ENCODE data around the gene CACHD1. TPM values are rescaled to one million over a fixed set of nuclear protein-coding genes. Genes with fewer than 3 reads are reported as not detected.

The CACHD1 gene
- total RNA-seq, 4 donors from 2014 or later: 2.2 to 3.6 (median 2.9) TPM

- Histone ChIP-seq H3K27ac (peak overlapping the region; percentile 30 to 74 (median 65)), H3K9me3 (no peaks in the 10 kb centered on the region), H3K36me3 (peaks cover 0 to 3% of the 10 kb centered on the region in 2 donors), H3K4me1 (peaks cover 4 to 9% of the 10 kb centered on the region in 2 donors), H3K4me3 (no peak overlapping the region), H3K27me3 (no peaks in the 10 kb centered on the region)
- ATAC-seq: peak; percentile 96 to 98
- in situ Hi-C loops (cut with MboI; ENCODE audit: low sequenced_read_pairs in 4 of 4) (loop anchor here in 1 of 4 donors (10.0 to 25.0 kb wide), 2 partner anchors 144 to 418 kb away; no protein-coding TSS in a partner anchor), intact Hi-C loops (cut with DNase I; ENCODE audit: low total_unique reads) (loop anchor here (5.0 kb wide), 2 partner anchors 63 to 67 kb away; partner anchors contain the start of gene RAVER2)
- no peak for TF ChIP-seq POLR2A (IDR thresholded peaks at IDR 0.05)
- no peak for TF ChIP-seq CTCF (IDR thresholded peaks at IDR 0.05 in 4 of 5, conservative IDR thresholded peaks at IDR 0.05 in 1 of 5)
- peak in 1 of 2 donors; percentile 3 for DNase-seq
Measured at GRCh38 chr1:64680599-64680998, 210.7 kb downstream of the CACHD1 start.

GRCh38 chr1:64681043-64681442, 211.1 kb downstream of the CACHD1 start:
- TF ChIP-seq POLR2A (IDR thresholded peaks at IDR 0.05): no peak
- TF ChIP-seq CTCF (IDR thresholded peaks at IDR 0.05 in 4 of 5, conservative IDR thresholded peaks at IDR 0.05 in 1 of 5): no peak
- ATAC-seq: no peak
- in situ Hi-C loops (cut with MboI; ENCODE audit: low sequenced_read_pairs in 4 of 4): loop anchor here in 1 of 4 donors (10.0 to 25.0 kb wide), 2 partner anchors 144 to 419 kb away; no protein-coding TSS in a partner anchor

GRCh38 chr1:64683419-64683818, 213.5 kb downstream of the CACHD1 start:
- intact Hi-C loops (cut with DNase I; ENCODE audit: low total_unique reads) (loop anchor here (5.0 kb wide), 2 partner anchors 64 to 66 kb away; partner anchors contain the start of gene RAVER2), in situ Hi-C loops (cut with MboI; ENCODE audit: low sequenced_read_pairs in 4 of 4) (loop anchor here in 1 of 4 donors (10.0 to 25.0 kb wide), 2 partner anchors 141 to 421 kb away; no protein-coding TSS in a partner anchor)
- DNase-seq (no peak), ATAC-seq (no peak)
- Histone ChIP-seq H3K9me3 (no peaks in the 10 kb centered on the region), H3K27ac (no peak overlapping the region), H3K36me3 (peaks cover 0 to 3% of the 10 kb centered on the region in 2 donors), H3K27me3 (no peaks in the 10 kb centered on the region), H3K4me3 (no peak overlapping the region), H3K4me1 (peaks cover 4 to 9% of the 10 kb centered on the region in 2 donors)
- TF ChIP-seq CTCF (IDR thresholded peaks at IDR 0.05 in 4 of 5, conservative IDR thresholded peaks at IDR 0.05 in 1 of 5) (no peak), POLR2A (IDR thresholded peaks at IDR 0.05) (no peak)

More at GRCh38 chr1:64681043-64681442, 211.1 kb downstream of the CACHD1 start:
- Histone ChIP-seq H3K9me3 (no peaks in the 10 kb centered on the region), H3K4me1 (peaks cover 4 to 9% of the 10 kb centered on the region in 2 donors), H3K27me3 (no peaks in the 10 kb centered on the region), H3K4me3 (no peak overlapping the region), H3K36me3 (peaks cover 0 to 3% of the 10 kb centered on the region in 2 donors), H3K27ac (peak overlapping the region; percentile 30 to 74 (median 65))
- intact Hi-C loops (cut with DNase I; ENCODE audit: low total_unique reads): loop anchor here (5.0 kb wide), 2 partner anchors 64 to 66 kb away; partner anchors contain the start of gene RAVER2
- DNase-seq: no peak

- no peaks in the 10 kb centered on the region for H3K9me3 ChIP-seq
- peaks cover 0 to 3% of the 10 kb centered on the region in 2 donors for H3K36me3 ChIP-seq
- no peaks in the 10 kb centered on the region for H3K27me3 ChIP-seq
- in situ Hi-C loops (cut with MboI; ENCODE audit: low sequenced_read_pairs in 4 of 4): loop anchor here in 1 of 4 donors (10.0 to 25.0 kb wide), 2 partner anchors 140 to 423 kb away; no protein-coding TSS in a partner anchor
- H3K4me1 ChIP-seq: peaks cover 4 to 9% of the 10 kb centered on the region in 2 donors
- intact Hi-C loops (cut with DNase I; ENCODE audit: low total_unique reads): loop anchor here (5.0 kb wide), 1 partner anchor 1002 kb away; no protein-coding TSS in a partner anchor
- H3K4me3 ChIP-seq: no peak overlapping the region
- no peak for DNase-seq
- no peak overlapping the region for H3K27ac ChIP-seq
- ATAC-seq: no peak
- TF ChIP-seq POLR2A (IDR thresholded peaks at IDR 0.05) (no peak), CTCF (IDR thresholded peaks at IDR 0.05 in 4 of 5, conservative IDR thresholded peaks at IDR 0.05 in 1 of 5) (no peak)
Measured at GRCh38 chr1:64685217-64685616, 215.3 kb downstream of the CACHD1 start.

Measured in gastrocnemius medialis (tissue), 4 donors.